HUDEP-2 (cell line): ENCODE results near the gene MCF2L.

Experiments
- DNase-seq, 76 experiments: peaks; one replicate each; lab custom pipeline; 2025; ENCODE audit not compliant: unreplicated experiment in 76 of 76; lab: John Stamatoyannopoulos, UW

MCF2L gene

DNA sequence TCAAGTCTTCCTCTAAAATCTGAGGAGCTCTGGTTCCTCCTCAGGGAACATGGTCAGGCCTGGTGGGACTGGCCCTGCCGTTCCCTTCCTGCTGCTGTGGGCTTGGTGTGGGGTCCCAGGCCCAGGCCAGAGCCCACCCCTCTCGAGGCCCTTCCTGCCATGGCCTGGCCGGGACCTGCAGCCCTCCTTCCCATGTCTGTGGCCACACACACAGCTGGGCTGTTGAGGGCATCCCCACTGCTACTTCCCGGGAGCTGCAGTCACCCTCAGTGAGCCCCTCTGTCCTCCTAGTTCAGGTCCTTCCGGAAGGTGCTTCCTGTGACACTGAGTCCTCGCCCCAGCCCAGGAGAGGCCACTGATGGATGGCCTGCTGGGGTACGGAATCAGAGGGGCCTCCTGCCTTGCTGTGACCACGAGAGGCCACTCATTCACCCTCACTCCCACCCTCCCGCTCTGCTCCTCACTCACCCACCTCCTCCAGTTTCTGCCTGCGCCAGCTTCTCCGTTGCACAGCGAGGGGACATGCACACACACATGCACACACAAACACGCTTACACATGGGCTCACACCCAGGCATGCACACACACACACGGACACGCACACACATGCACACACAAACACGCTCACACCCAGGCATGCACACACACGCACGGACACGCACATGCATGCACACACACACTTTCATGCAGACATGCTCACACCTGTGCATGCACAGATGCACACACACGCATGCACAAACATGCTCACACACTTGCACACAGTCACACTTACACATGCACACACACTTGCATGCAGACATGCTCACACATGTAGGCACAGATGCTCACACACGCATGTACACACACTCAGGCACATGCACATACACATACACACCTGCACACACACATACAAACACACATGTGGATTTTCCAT lies 7.3 kb upstream of the MCF2L start:
- no peak for DNase-seq

DNA sequence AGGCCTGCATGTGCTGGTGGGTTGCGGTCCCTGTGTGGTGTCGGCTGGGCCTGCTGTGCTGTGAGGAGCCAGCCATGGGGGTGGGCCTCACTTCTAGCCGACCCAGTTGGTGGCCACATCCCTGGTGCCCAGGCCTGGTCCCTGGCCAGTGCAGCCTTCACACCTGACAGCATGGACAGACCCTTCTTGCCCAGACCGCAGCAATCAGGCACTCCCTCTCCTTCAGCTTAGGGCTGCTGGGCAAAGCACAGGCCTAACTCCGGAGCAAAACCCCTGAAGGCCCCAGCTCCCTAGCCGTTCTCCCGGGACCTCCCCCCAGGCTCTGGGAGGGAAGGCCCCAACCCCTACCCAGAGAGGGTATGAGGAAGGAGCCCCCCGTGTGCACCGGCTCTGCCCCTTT lies 6.6 kb upstream of the MCF2L start:
- DNase-seq, result no peak

DNA sequence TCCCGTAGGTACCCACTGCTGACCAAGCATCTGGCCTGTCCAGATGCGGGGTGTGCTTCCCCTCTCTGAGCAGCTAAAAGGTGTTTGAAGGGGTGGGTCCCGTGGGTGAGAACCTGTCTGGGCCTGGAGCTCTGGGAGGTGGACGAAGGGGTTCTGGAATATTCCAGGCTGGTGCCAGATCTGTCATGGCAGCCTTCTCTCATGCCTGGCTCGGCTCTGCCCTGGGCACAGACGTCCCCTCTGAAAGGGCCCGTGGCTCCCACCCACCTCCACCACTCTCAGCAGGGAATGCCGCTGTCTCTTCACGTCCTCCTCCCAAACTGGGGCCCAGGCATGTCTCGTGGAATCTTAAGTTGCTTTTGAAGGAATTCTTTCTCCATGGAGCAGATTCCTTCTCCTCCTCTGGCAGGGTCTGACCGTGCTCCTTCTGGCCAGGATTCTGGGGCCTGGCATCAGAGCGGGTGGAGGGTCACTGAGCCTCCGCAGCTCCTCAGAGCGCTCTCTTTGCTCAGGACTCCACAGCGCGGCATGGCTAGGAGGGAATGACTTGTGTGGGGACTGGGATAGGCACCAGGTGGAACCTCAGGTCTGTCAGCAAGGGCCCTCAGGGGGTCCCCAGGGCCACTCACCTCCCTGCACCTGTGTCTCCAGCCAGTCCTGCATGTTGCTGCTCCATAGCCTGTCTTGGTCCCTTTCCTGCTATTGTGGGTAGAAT lies 5.9 kb upstream of the MCF2L start:
- no peak for DNase-seq

DNA sequence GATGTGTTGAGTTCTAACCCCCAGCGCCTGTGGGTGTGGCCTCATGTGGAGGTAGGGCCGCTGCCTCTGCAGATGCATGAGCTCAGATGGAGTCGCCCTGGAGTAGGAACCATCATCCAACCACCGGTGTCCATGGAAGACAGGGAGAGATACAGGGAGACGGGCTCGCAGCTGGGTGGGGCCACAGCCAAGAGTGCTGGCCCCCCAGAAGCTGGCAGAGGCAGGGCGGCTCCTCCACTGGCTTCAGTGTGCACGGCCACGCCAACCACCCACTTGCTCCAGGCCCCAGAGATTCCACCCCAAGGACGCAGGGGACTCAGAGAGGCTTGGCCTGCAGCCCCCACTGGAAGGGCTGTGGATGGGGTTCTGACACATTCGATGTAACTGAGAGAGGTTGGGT lies 5.4 kb upstream of the MCF2L start:
- no peak for DNase-seq

DNA sequence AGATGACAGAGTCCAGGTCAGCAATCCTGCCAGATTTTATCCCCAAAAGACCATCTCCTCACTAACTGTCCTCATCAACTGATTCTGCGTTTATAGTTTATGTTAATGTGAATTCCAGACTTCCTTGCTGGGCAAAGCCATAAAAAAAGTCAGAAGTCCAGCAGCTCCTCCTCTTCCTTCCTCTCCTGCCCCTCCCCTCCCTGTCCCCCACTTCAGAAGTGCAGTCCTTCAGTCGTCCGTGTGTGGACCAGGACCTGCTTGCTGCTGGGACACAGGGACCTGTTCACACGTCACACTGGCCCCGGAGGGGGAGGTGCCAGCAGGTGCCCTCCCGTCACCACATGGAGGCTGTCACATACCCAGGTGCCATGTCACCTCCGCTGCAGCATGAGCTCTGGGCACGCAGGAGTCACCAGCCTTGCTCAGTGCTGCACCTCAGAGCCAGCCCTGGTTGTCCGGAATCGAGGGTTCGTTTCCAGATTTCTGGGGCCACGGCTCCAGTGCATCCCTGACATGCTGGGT lies 4.0 kb upstream of the MCF2L start:
- DNase-seq, result no peak

DNA sequence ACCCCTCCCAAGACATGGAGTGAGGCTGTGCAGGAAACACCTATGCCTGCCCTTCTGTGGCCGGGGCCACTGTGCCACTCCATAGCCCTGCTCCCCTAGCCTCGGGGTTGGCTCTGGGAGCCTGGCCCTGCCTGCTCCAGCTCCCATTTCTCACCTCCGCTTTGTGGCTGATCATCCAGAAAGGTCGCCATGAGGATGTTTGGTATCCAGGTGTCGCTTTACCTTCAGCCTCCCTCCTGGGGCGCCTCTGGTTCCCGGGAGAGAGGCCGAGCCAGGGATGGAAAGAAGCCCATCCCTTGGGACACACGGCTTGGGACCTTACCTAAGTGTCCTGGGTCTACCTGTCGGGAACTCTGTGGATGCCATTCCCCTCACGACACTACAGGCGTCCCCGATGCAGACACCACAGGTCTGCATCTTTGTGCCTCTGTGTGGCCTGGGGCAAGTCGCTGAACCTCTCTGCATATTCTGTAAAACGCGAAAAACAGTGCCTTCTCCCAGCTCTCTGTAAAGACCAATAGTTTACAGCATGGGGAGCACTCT lies 3.4 kb upstream of the MCF2L start:
- DNase-seq, result no peak

DNA sequence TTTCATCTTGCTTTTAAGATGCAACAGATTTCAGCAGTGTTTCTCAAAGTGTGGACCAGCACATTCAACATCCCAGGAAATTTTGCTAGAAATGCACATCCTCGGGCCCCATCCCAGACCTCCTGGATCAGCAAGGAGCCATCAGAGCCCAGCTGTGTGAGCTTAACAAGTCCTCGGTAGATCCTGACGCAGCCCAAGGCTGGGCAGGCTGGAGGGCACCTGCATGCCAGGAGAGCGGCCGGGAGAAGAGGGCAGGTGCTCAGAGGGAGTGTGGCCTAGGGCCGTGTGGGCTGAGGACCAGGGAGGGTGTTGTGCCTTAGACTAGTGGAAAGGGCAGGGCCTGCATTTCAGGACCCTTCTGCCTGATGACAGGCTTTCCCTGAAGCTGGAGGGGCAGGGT lies 2.2 kb upstream of the MCF2L start:
- DNase-seq, result no peak

DNA sequence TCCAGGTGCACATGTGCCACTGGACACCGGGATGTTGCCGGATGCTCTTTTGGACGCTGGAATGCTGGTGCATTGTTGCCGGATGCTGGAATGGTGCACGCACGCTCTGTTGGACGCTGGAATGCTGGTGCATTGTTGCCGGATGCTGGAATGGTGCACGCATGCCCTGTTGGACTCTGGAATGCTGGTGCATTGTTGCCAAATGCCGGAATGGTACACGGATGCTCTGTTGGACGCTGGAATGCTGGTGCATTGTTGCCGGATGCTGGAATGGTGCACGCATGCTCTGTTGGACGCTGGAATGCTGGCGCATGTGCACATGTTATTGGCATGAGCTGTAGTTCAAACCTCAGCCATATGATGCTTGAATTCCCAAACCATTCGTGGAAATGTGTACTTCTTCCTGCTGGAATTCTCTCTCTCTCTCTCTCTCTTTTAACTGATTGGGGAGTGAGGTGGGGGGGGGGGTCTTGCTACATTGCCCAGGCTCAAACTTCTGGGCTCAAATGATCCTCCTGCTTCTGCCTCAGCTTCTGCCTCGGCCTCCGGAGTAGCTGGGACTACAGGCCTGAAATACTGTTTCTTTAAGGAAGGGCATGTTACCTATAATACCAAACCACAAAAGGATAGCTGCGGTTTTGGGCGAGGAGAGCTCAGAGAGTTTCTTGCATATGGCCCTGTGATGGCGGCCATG lies 1.2 kb upstream of the MCF2L start:
- no peak for DNase-seq

DNA sequence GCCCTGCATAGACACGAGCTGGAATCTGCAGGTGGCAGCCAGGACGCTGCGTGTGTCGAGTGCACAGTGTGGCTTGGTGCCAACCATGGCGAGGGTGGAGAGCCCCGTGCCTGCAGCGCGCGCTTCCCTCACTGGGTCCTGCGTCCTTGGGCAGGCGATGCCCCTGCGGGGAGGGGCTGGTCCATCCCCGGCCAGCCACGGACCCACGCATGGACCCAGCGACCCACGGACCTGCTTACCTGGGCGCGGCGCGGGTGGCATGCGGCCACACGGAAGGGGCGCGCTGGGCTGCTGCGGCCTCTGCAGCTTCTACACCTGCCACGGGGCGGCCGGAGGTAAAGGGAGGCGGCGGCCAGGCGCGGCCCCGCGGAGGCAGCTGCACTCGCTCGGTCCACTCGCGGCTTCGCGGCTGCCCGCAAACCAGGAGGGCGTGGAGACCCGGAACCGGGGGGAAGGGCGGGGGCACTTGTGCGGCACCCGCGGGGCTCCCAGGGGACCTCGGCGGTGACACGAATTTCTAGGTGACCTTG lies 569 bp upstream of the MCF2L start:
- no peak for DNase-seq

DNA sequence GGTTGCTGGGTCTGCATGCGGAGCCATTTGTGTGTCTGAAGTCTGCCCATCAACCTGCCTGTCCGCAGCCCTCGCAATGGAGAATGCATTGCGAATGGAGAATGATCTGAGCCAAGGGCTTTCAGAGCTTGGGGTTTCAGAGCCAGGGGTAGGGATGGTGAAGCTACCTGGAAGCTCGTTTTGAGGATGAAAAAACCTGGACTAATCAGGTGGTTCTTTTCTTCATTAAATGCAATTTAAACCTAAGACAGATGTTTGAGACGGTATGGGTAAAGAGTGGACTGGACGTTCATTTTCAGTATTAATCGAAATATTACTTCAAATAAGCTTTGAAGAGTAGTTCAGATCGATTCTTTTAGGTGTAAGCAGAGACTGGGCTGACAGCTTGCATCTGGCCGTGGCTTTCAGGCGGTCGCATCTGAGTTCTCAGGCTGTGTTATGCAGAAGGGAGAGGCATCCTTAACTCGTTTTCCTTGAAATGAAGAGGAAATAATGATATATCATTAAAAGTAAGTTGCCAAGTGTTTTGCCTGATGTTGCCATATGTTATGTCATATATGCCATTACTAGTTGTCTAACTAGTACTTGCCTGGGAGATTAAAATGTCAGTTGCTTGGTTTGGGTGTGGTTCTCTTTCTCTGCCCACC lies 801 bp downstream of the MCF2L start:
- DNase-seq, result no peak

DNA sequence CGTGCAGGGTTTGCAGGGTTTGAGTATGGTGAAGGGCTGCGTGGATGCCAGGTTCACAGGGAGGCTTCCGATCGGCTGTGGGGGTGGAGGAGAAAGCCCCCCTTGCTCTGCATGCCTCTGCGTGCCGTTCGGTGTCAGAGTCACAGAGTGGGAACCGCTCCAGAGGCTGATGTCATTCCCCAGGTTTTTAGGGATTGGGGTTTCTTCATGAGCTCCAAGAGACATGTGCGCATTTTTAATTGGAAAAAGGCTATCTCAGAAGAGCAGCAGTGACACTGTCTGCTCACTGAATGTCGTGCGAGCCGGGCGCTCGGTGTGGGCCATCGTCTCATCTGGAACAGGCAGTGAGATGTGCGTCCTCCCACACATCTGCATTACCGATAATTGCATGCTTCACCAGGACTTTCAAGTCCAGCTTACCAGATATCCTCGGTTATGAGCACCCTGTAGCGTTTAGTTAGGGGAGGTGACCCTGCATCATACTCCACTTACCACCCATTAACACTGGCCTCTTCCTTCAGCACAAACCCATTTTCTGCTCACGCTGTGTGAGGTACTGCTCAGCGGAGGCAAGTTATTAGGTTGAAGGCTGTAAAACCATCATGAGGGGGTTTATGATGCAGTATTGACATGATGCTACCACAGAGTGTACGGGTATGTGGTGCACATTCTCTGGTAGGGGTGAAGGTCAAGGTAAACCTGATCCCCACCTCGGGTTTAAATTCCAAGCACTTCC lies 1.7 kb downstream of the MCF2L start:
- no peak for DNase-seq

DNA sequence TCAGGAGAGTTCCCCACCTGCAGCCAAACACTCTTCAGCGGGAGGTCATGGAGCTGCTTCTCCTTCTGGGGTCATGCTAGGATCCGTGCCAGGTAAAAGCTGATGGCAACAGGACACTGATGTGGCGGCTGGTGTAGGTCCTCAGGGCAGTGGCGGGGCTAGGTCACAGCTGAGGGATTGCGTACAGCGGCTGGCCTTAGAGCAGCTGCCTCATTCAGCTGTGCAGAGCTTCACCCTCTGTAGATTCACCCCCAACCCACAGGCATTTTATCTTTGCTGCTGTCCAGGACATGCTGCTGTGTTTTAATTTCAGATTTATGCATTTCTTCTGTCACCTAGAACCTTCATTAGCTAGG lies 2.3 kb downstream of the MCF2L start:
- DNase-seq, result no peak

DNA sequence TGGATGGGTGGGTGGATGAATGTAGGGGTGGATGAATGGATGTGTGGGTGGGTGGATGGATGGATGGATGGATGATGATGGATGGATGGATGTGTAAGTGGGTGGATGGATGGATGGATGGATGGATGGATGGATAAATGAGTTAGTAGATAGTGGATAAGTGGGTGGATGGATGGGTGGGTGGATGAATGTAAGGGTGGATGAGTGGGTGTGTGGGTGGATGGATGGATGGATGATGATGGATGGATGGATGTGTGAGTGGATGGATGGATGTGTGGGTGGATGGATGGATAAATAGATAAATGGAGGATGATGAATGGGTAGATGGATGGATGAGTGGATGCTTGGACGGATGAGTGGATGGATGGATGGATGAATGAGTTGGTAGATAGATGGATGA lies 3.2 kb downstream of the MCF2L start:
- DNase-seq, result no peak

DNA sequence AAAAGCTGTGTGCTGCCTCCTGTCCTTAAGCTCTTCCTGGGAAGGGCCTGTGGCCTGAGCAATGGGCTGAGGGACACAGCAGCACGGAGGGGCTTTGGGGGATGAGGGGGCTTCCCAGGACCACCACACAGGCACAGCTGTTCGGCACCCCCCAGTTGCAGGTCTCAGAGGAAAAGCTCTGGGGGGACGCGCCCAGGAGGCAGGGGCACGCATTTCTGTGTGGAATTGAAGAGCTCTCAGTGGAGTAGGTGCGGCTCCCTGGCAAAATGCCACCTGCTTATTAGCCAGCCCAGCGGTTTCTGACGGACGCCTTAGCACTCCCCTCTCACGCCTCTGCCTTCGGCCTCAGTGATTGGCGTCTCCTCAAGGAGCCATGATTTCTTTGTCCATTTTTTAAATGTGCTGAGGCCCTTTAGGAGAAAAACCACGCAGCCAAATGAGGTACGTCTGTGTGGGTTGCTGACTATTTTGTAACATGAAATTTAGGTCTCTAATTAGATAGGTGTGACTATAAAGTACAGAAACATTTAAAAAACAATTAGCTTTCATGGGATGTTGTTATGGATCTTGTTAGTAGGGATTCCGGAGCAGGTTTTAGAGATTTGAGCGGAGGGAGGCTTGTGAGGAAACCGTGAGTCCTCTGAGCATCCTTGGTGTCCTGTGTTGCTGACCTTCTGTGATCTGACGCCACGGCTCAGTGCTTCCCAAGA lies 4.0 kb downstream of the MCF2L start:
- DNase-seq, result peak in 4 of 76 experiments; percentile 5 to 36 (median 16)

DNA sequence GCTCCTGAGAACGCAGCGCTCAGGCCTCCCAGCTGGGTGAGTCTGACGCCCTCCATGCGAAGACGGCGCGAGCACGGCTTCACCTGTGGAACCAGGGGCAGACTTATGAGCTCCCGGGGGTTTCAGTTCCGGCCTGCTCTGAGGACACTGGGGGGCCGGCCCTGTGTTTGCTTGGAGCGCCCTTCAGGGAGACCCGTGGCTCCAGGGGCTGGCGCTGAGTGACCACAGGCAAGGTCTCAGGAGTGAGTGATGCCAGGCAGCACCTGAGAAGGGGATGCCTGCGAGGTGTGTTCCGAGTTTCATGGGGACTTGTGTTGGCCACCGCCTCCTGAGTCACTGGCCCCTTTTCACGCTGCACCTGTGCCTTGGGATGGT lies 4.5 kb downstream of the MCF2L start:
- no peak for DNase-seq

DNA sequence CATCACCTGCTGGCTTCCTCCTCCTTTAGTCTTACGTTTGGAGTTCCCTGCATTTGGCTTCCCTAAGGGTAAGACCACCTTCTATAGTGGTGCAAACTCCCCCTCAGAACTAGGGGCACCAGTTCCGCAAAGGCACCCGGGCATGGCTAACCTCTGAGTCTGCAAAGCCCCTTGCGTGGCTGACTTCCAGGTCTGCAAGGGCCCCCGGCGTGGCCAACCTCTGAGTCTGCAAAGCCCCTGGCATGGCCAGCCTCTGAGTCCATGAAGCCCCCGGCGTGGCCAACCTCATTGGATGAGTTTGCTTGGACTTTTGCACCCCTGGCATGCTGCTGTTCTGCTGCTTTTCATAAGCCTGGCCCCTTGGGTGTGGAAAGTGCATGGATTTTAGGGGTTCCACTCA lies 5.1 kb downstream of the MCF2L start:
- DNase-seq, result no peak

DNA sequence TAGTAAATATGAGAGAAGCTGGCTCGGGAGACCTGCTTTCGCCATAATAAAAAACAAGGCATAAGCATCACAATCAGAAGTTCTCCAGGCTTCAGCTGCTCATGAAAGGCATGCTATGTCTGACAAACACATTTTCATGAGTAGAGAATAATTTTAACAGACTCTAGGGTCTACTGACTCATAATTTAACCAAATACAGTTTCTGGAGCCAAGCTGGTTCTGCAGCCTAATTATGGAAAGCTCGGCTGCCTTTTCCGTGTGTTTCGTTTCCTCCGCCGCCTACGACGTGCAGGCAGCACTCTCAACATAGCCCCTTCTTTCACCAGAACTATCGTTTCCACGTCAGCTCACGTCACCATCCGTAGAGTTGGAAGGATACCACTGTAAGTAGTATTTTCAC lies 5.7 kb downstream of the MCF2L start:
- no peak for DNase-seq

DNA sequence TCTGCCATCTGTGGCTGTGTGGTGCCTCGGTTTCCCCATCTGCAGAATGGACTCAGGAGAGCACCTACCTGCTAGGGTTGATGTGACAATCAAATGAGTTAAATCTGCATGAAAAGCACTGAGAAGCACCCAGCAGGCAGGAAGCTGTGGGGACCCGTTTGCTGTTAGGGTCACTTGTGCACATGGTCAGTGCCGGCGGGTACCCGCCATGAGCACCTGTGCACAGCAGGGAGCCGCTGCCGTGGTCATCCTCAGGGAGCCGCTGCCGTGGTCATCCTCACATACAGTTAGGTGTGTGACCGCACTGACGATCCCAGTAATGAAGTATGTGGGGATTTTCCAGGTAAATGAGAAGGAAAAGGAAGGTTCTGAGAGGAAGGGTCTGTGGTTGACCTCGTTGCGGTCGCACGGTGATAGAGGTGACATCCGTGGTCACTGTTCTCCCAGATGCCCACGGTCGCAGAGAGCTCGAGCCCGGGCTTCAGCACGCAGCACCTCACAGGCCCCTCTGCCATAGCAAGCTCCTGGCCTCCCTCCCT lies 6.5 kb downstream of the MCF2L start:
- DNase-seq, result no peak

DNA sequence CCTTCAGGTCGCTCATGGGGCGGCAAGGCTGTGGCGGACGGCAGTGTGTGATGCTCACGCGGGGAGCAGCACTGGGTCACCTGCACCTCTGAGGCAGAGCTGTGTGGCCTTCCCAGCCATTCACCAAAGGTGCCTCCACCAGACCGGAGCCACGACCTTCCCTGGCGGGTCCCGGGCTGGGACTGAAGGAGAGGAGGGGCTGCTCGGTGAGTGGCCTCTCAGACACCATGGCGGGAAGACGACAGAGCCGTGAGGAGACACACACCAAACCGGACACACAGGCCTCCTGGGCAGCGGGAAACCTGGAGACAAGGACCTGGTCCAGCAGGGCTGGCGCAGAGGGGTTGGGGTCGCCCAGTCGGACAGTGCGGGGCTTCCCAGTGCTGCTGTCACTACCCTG lies 7.5 kb downstream of the MCF2L start:
- DNase-seq, result no peak
